A549 (cell line): ENCODE measurements around the gene VPS18. TPM values are rescaled to one million over a fixed set of nuclear protein-coding genes. Genes with fewer than 3 reads are reported as not detected.
A peak's percentile ranks its signal among the peaks of the same experiment; 100 is the strongest.

Experiments used
- ATAC-seq, 2 experiments: fragments of 200-7000 bp in 1 of 2; fragments of >200 bp in 1 of 2; cut with Nextera tagmentation in 1 of 2; cut with Tn5 transposase in 1 of 2; 3 replicates each; pipeline versions ENCODE4 v1.8.0 to v1.9.1; 2018 to 2020; ENCODE audit warnings: mild to moderate bottlenecking in 1 of 2, moderate library complexity in 1 of 2
- CTCF ChIA-PET: fragments of 300-600 bp; sonication (Branson Sonifier 250); formaldehyde crosslinking; extraction: SDS; loops from one replicate; lab custom pipeline; 2021; ENCODE audit warnings: antibody characterized with exemption, inconsistent platforms; lab: Yijun Ruan, JAX
- POLR2A ChIA-PET: fragments of 350-600 bp; formaldehyde crosslinking; extraction: SDS; loops from one replicate; lab custom pipeline; 2021; ENCODE audit warnings: antibody characterized with exemption, inconsistent platforms; lab: Yijun Ruan, JAX
- DNase-seq, 2 experiments: peaks; one replicate each; pipeline versions ENCODE4 v3.0.0 to v3.0.0-alpha.2; 2011 to 2016; ENCODE audit warnings: low read depth in 1 of 2, low spot score in 1 of 2
- FAIRE-seq: peaks from 2 replicates; lab custom pipeline; 2011; peaks lifted over from hg19 to GRCh38; lab: Jason Lieb, UNC
- H3K27ac ChIP-seq, 2 experiments: fragments of >200 bp; sonication (Bioruptor Twin); formaldehyde crosslinking; 3 replicates each; pipeline ENCODE4 v1.5.1; 2016 to 2017
- H3K4me1 ChIP-seq: fragments of >200 bp; sonication (Bioruptor Twin); formaldehyde crosslinking; 3 replicates; pipeline ENCODE4 v1.6.1; 2016
- H3K4me2 ChIP-seq: fragments of >200 bp; sonication (Bioruptor Twin); formaldehyde crosslinking; 3 replicates; pipeline ENCODE4 v1.6.1; 2016
- H3K4me3 ChIP-seq: fragments of >200 bp; sonication (Bioruptor Twin); formaldehyde crosslinking; 3 replicates; pipeline ENCODE4 v1.5.1; 2016
- H3K9me3 ChIP-seq: fragments of >200 bp; sonication (Bioruptor Twin); formaldehyde crosslinking; 3 replicates; pipeline ENCODE4 v1.6.1; 2016
- BCL3 ChIP-seq: fragments of >200 bp; sonication (Bioruptor Twin); formaldehyde crosslinking; IDR thresholded peaks from 3 replicates; pipeline ENCODE4 v1.6.1; 2016
- CBX8 ChIP-seq: fragments of 200-600 bp; sonication (generic); IDR thresholded peaks from 2 replicates; pipeline ENCODE4 v1.6.1; 2016
- CHD2 ChIP-seq: fragments of 150-350 bp; IDR thresholded peaks from 2 replicates; pipeline ENCODE4 v1.6.1; 2014; ENCODE audit warnings: low read length; ENCODE audit not compliant: partially characterized antibody
- EP300 ChIP-seq, 2 experiments: fragments of >200 bp; sonication (Bioruptor Twin); formaldehyde crosslinking; IDR thresholded peaks; 2 replicates in 1 of 2; 3 replicates in 1 of 2; pipeline ENCODE4 v1.6.1; 2016 to 2017
- ESRRA ChIP-seq: fragments of 150-350 bp; IDR thresholded peaks from 2 replicates; pipeline ENCODE4 v1.6.1; 2014; ENCODE audit warnings: mild to moderate bottlenecking, low read length, borderline replicate concordance
- FOSL2 ChIP-seq, 2 experiments: fragments of 450-650 bp in 1 of 2; fragments of >200 bp in 1 of 2; sonication (Bioruptor Twin) in 1 of 2; formaldehyde crosslinking; IDR thresholded peaks; 2 replicates each; pipeline versions ENCODE4 v1.5.0 to v1.6.1; 2016 to 2020; ENCODE audit warnings: mild to moderate bottlenecking in 1 of 2, moderate library complexity in 1 of 2
- HOXB5 ChIP-seq: fragments of 250-450 bp; sonication (Bioruptor Pico); IDR thresholded peaks from 2 replicates; pipeline ENCODE4 v1.5.0; 2020; ENCODE audit warnings: mild to moderate bottlenecking, moderate library complexity
- KDM5A ChIP-seq: fragments of 200-600 bp; sonication (generic); IDR thresholded peaks from 2 replicates; pipeline ENCODE4 v1.6.1; 2016; ENCODE audit warnings: antibody characterized with exemption, mild to moderate bottlenecking
- MAFK ChIP-seq: fragments of 450-650 bp; IDR thresholded peaks from 2 replicates; pipeline ENCODE4 v1.6.1; 2014; ENCODE audit not compliant: partially characterized antibody
- NFE2L2 ChIP-seq: fragments of 150-350 bp; conservative IDR thresholded peaks from 2 replicates; pipeline ENCODE4 v1.6.1; 2014; ENCODE audit warnings: low read length
- RARB ChIP-seq: fragments of 250-450 bp; sonication (Bioruptor Pico); IDR thresholded peaks from 2 replicates; pipeline ENCODE4 v1.8.0; 2021; ENCODE audit warnings: mild to moderate bottlenecking, moderate library complexity
- SREBF2 ChIP-seq: fragments of 450-650 bp; IDR thresholded peaks from 2 replicates; pipeline ENCODE4 v1.6.1; 2014; ENCODE audit warnings: mild to moderate bottlenecking, moderate library complexity
- TP53 ChIP-seq: fragments of 250-450 bp; sonication (Bioruptor Pico); IDR thresholded peaks from 2 replicates; pipeline ENCODE4 v1.5.0; 2021; ENCODE audit warnings: mild to moderate bottlenecking, moderate library complexity
- ZC3H11A ChIP-seq: fragments of 450-650 bp; IDR thresholded peaks from 2 replicates; pipeline ENCODE4 v1.6.1; 2014; ENCODE audit warnings: antibody characterized with exemption, mild to moderate bottlenecking
- ZSCAN20 ChIP-seq: fragments of 250-450 bp; sonication (Bioruptor Pico); IDR thresholded peaks from 2 replicates; pipeline ENCODE4 v1.8.0; 2022; ENCODE audit warnings: mild to moderate bottlenecking, moderate library complexity
- WGBS: methylation state at CpG from one replicate; pipeline ENCODE4 v1.1.6; 2017; ENCODE audit errors: missing lambda C conversion rate; 5-methylcytosine and 5-hydroxymethylcytosine counted together
- polyA plus RNA-seq, 4 experiments: library from polyadenylated mRNA; depleted of rRNA in 3 of 4; stranded (reverse); fragments of >200 nt; fragmentation: RNase III in 1 of 4; extraction: RNeasy Plus Mini Kit Qiagen cat#74134 plus additional on column Dnase treatment in 1 of 4; gene quantifications; 2 replicates in 3 of 4; 3 replicates in 1 of 4; pipeline ENCODE4 v1.2.3, GENCODE V29; 2011 to 2017
- TF ChIP-seq, protein P1 (sequence below): fragments of 200-600 bp; sonication (generic); IDR thresholded peaks from 2 replicates; pipeline ENCODE4 v1.6.1; 2016; ENCODE audit warnings: antibody characterized with exemption, mild to moderate bottlenecking, moderate library complexity
- TF ChIP-seq, protein P2 (sequence below): IDR thresholded peaks from 2 replicates; pipeline ENCODE4 v1.6.1; 2012
- TF ChIP-seq, protein P3 (sequence below): fragments of 250-450 bp; sonication (Bioruptor Pico); IDR thresholded peaks from 2 replicates; pipeline ENCODE4 v1.5.0; 2020; ENCODE audit warnings: low read depth, mild to moderate bottlenecking, moderate library complexity

The VPS18 gene
- polyA plus RNA-seq, 2 of the 4 experiments (the other 2 are of a cell fraction): 9.0 to 15.2 TPM

- WGBS: 79% methylated on average over 6 of the region's 6 CpGs
- POLR2A ChIA-PET: no interaction called here
Observed at GRCh38 chr15:40875991-40876730, 18.1 kb upstream of the VPS18 start.

DNA sequence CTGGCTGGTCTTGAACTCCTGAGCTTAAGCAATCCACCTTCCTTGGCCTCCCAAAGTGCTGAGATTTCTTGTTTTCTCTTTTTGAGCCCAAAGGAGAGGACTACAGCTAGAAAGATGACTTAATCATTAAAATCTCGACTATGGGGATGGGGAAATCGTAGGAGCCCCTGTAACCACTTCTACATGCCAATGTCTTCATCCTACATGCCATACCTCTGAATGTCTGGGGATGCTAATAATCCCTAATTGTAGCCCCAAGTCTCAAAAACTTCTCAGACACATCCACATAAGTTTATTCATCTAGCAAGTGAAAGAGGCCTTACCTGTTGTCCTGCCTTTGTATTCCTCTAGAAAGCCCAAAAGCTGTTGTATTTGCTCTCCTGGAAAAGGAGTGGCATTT lies 16.6 kb upstream of the VPS18 start:
- peak overlapping the region in 1 of 2 experiments; percentile 31; a peak in 1 of 6 replicates for H3K27ac ChIP-seq
- no peaks in the 10 kb centered on the region for H3K9me3 ChIP-seq
- 15% methylated on average over 2 of the region's 2 CpGs for WGBS
- DNase-seq: no peak
- TF ChIP-seq NFE2L2 (no peak), ESRRA (no peak), CBX8 (no peak), MAFK (no peak), EP300 (IDR thresholded peaks at IDR 0.05) (no peak)
- H3K4me1 ChIP-seq: peaks cover 24% of the 10 kb centered on the region
- no peak for ATAC-seq
- POLR2A ChIA-PET: interaction anchor here (0.6 kb wide), 1 partner anchor 71 kb away, joined by 4 read pairs; no protein-coding TSS in a partner anchor
- CTCF ChIA-PET: interaction anchor here (3.8 to 11.1 kb wide), 2 partner anchors 14 to 17 kb away, joined by 18 to 55 read pairs; partner anchors contain the start of gene VPS18
- H3K4me2 ChIP-seq: no peak overlapping the region
- no peak for FAIRE-seq
- no peak overlapping the region for H3K4me3 ChIP-seq

More at GRCh38 chr15:40875991-40876730, 18.1 kb upstream of the VPS18 start:
- no peak overlapping the region for H3K4me2 ChIP-seq
- H3K27ac ChIP-seq: peak overlapping the region in 1 of 2 experiments; percentile 39; a peak in 1 of 6 replicates
- peaks cover 24% of the 10 kb centered on the region for H3K4me1 ChIP-seq
- DNase-seq (no peak), ATAC-seq (no peak), FAIRE-seq (no peak)
- TF ChIP-seq, protein P1, sequence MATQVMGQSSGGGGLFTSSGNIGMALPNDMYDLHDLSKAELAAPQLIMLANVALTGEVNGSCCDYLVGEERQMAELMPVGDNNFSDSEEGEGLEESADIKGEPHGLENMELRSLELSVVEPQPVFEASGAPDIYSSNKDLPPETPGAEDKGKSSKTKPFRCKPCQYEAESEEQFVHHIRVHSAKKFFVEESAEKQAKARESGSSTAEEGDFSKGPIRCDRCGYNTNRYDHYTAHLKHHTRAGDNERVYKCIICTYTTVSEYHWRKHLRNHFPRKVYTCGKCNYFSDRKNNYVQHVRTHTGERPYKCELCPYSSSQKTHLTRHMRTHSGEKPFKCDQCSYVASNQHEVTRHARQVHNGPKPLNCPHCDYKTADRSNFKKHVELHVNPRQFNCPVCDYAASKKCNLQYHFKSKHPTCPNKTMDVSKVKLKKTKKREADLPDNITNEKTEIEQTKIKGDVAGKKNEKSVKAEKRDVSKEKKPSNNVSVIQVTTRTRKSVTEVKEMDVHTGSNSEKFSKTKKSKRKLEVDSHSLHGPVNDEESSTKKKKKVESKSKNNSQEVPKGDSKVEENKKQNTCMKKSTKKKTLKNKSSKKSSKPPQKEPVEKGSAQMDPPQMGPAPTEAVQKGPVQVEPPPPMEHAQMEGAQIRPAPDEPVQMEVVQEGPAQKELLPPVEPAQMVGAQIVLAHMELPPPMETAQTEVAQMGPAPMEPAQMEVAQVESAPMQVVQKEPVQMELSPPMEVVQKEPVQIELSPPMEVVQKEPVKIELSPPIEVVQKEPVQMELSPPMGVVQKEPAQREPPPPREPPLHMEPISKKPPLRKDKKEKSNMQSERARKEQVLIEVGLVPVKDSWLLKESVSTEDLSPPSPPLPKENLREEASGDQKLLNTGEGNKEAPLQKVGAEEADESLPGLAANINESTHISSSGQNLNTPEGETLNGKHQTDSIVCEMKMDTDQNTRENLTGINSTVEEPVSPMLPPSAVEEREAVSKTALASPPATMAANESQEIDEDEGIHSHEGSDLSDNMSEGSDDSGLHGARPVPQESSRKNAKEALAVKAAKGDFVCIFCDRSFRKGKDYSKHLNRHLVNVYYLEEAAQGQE: no peak
- no peak for TF ChIP-seq RARB (CRISPR knock-in tag)
- TF ChIP-seq KDM5A: no peak
- TF ChIP-seq, protein P2, sequence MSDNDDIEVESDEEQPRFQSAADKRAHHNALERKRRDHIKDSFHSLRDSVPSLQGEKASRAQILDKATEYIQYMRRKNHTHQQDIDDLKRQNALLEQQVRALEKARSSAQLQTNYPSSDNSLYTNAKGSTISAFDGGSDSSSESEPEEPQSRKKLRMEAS: no peak
- no peak for TF ChIP-seq EP300 (IDR thresholded peaks at IDR 0.05)
- H3K9me3 ChIP-seq: no peaks in the 10 kb centered on the region
- CTCF ChIA-PET: interaction anchor here (1.0 to 11.1 kb wide), 3 partner anchors 13 to 19 kb away, joined by 3 to 55 read pairs (median 18); partner anchors contain the start of gene VPS18
- no peak overlapping the region for H3K4me3 ChIP-seq

- ATAC-seq: no peak; a peak in 1 of 6 replicates
Observed at GRCh38 chr15:40878785-40879184, 15.5 kb upstream of the VPS18 start.

DNA sequence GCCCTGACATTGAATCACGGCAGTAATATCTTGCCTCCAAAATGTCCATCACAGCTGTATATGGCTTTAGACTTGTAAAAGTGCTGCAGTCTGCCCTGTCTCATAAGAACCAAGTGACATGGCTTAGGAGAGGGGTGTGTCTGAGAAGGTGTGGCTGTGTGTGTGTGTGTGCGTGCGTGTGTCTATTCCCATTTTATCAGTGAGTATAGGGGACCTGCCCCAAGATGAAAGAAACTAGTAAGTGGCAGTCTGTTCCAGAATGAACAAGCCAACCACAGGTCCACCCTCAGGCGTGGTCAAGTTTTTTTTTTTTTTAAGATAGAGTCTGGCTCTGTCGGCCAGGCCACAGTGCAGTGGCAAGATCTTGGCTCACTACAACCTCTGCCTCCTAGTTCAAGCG lies 14.6 kb upstream of the VPS18 start:
- peaks cover 14% of the 10 kb centered on the region for H3K4me1 ChIP-seq
- CTCF ChIA-PET: interaction anchor here (2.3 to 11.1 kb wide), 3 partner anchors 11 to 15 kb away, joined by 18 to 55 read pairs (median 18); partner anchors contain the start of gene VPS18
- WGBS: 86% methylated on average over 6 of the region's 6 CpGs
- H3K27ac ChIP-seq: no peak overlapping the region
- ATAC-seq: no peak
- POLR2A ChIA-PET: no interaction called here
- H3K4me2 ChIP-seq: no peak overlapping the region
- FAIRE-seq: no peak
- H3K4me3 ChIP-seq: no peak overlapping the region
- no peak for DNase-seq
- H3K9me3 ChIP-seq: 0 out of 3 replicates have a peak, but pooled peaks cover 2% of the 10 kb centered on the region
- TF ChIP-seq, protein P3, sequence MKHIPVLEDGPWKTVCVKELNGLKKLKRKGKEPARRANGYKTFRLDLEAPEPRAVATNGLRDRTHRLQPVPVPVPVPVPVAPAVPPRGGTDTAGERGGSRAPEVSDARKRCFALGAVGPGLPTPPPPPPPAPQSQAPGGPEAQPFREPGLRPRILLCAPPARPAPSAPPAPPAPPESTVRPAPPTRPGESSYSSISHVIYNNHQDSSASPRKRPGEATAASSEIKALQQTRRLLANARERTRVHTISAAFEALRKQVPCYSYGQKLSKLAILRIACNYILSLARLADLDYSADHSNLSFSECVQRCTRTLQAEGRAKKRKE: no peak
- no peak for TF ChIP-seq CHD2
- no peak for TF ChIP-seq HOXB5
- TF ChIP-seq SREBF2: no peak
- TF ChIP-seq BCL3: no peak
- TF ChIP-seq TP53: no peak
- TF ChIP-seq ZC3H11A: no peak
- TF ChIP-seq, all 56 proteins: peak for 0

More at GRCh38 chr15:40878785-40879184, 15.5 kb upstream of the VPS18 start:
- FAIRE-seq (no peak), DNase-seq (no peak)
- POLR2A ChIA-PET: no interaction called here
- Histone ChIP-seq H3K9me3 (0 out of 3 replicates have a peak, but pooled peaks cover 2% of the 10 kb centered on the region), H3K27ac (peak overlapping the region in 1 of 2 experiments; percentile 57; a peak in 3 of 6 replicates), H3K4me2 (peak overlapping the region; percentile 34; the same call in 1 of the 3 replicates), H3K4me1 (peaks cover 18% of the 10 kb centered on the region), H3K4me3 (no peak overlapping the region)
- WGBS: 80% methylated on average over 1 of the region's 1 CpG
- CTCF ChIA-PET: interaction anchor here (3.8 to 11.1 kb wide), 2 partner anchors 13 to 16 kb away, joined by 18 to 55 read pairs; partner anchors contain the start of gene VPS18
- no peak for TF ChIP-seq ZSCAN20 (CRISPR knock-in tag)
- no peak for TF ChIP-seq FOSL2 (IDR thresholded peaks at IDR 0.05)
- peak; percentile 61 for TF ChIP-seq FOSL2 (CRISPR knock-in tag; IDR thresholded peaks at IDR 0.05)
